GM04504 (cell line): ENCODE measurements around the gene CNRIP1.
"Not testable (repeated sequence)": the region's sequence is repeated elsewhere in the genome, so short reads cannot be mapped to it uniquely, and the experiment has no call there.

ENCODE experiments used
- DNase-seq: peaks from one replicate; pipeline ENCODE4 v3.0.0-alpha.2; 2012; ENCODE audit warnings: low read depth

Gene CNRIP1

DNA sequence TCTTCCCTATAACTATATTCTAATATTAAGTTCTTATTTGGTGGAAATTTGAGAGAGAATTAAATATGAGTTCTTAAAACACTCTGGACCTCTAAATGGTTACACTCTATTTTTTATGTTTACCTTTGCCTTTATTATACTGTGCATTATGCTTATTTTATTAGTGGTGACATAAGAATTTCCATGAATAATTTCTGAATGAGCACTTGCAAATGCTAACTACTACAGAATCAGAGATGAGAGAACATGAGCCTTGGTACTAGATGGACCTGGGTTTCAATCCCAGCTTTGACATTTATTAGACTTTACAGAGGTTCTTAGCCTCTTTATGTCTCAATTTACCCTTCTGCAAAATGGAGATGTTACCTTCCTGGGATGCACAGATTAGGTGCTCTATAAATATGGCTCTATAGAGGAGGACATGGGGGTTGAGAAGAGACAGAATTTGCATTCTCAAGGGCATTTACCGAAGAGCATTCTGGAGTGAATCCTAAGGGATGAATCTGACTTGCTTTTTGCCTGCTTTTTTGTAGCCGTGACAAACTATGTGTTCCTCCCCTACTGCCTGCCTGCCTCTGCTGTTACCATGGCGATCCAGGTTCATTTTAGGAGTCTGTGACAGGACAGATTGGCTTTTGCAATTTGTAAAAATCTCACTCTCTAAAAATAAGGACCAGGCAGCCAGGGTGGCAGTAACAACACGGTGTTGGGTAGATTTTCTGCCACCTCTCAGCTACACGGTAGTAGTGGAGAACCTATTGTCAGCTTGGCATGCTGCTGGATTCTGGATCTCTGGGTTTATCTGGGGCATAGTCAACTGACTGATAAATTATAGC, 20.7 kb upstream of the CNRIP1 start:
- no peak for DNase-seq

- DNase-seq = no peak
Observed at GRCh38 chr2:68336192-68336591, 16.4 kb upstream of the CNRIP1 start.

GRCh38 chr2:68333931-68334330, 14.2 kb upstream of the CNRIP1 start:
- DNase-seq = no peak

DNA sequence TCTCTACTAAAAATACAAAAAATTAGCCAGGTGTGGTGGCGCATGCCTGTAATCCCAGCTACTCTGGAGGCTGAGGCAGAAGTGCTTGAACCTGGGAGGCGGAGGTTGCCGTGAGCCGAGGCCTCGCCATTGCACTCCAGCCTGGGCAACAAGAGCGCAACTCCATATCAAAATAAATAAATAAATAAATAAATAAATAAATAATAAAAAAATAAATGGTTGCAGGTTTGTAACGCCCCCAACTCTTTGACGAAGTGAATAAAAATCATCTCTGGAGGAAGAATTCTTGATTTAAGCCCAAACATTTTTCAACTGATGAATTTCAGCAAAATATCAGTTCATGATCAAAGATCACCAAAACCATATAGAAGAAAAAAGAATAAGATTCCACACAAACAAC, 13.3 kb upstream of the CNRIP1 start:
- DNase-seq = no peak

DNA sequence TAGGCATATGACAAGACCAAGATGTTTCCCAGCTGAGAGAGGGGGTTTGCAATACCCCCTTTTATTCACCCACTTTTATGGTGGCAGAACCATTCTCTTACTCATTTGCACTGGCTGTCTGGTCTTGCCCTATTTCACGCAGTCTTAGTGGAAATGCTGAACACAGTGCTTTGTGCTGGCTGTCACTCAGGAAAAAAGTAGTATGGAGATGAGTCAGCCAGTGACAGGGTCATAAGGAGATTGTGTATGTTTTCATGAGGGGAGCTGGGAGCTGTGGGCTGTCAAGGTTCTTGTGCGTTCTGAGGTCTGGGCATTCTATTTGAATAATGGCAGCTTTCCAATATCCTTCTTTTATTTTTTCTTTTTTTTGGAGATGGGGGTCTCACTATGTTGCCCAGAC, 10.9 kb upstream of the CNRIP1 start:
- no peak for DNase-seq

DNA sequence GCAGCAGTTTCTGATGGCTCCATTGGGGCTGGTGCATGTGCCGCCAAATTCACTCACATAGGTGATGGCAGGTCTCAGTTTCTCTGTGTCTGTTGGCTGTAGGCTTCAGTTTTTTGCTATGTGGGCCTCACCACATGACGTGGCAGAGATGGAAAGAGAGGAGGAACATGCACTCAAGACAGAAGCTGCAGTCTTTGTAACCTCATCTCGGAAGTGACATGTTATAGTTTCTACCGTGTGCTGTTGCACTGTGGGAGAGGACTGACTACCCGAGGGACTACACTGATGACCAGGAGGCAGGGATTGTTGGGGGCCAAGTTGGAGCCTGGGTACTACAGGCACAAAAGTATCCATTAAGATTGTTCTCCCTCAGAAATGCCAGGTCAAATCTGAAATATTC, 9.2 kb upstream of the CNRIP1 start:
- DNase-seq = no peak

DNA sequence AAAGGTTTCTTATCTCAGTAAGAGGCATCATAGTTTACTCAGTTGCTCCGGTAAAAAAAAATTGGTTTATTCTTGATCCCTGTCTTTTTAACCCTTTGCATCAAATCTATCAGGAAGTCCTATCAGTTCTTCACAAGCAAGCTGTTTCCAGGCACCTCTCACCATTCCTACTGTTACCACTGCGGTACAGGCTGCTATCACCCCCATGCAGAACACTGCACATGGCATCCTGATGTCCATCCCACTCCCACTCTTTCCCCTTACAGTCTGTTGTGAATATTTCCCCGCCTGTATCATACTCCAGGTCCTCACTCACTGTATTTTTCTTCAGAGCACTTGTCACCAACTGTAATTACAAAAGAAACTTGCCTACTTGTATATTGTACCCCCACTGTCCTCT, 5.3 kb upstream of the CNRIP1 start:
- DNase-seq = no peak

DNA sequence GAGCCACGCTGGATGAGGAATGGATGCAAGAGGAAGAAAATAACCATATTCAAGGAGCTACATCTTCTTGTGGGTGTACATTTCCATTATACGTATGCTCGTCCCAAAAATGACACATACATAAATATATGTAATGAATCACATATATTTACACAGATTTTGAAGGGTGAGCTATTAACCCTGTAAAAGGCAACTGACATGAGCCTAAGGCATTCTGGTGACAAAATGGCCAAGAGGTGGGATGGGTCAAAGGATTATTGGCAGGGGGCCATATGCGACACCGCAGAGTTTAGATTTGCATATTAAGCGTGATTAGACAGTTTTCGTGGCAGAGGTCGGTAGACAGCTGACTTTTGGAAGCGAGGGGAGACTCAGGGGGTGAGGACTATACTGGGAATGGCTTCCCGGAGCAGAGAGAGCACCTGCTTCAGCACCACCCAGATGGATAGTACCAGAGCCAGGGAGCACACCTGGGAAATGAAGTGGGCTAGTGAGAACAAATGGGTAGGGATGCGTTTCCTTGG, 431 bp upstream of the CNRIP1 start:
- no peak for DNase-seq

GRCh38 chr2:68318914-68319397, 793 bp downstream of the CNRIP1 start:
- DNase-seq = no peak

GRCh38 chr2:68317971-68318913, 1.5 kb downstream of the CNRIP1 start:
- no peak for DNase-seq

- no peak for DNase-seq
Observed at GRCh38 chr2:68316111-68316510, 3.6 kb downstream of the CNRIP1 start.

GRCh38 chr2:68311033-68311432, 8.7 kb downstream of the CNRIP1 start:
- no peak for DNase-seq

DNA sequence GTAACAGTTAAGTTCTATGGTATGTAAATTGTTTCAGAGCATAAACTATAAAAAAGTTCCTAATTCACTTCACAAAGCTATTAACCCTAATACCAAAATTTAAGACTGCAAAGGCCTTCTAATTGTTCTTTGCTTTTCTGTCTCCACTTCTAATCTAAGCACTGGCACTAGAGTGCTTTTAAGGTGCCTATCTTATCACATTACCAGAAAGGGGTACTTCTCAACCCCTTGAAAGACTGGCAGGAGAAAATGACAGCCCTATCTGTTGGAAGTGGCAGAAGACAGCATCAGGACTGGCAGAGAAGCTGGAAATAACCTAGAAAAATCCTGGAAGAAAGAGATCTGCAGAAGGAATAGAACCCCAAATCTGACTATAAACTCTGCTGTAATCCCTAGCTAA, 10.3 kb downstream of the CNRIP1 start:
- no peak for DNase-seq

GRCh38 chr2:68303902-68304272, 15.9 kb downstream of the CNRIP1 start:
- not testable (repeated sequence) for DNase-seq

- DNase-seq = no peak
Observed at GRCh38 chr2:68303033-68303901, 16.5 kb downstream of the CNRIP1 start.

DNA sequence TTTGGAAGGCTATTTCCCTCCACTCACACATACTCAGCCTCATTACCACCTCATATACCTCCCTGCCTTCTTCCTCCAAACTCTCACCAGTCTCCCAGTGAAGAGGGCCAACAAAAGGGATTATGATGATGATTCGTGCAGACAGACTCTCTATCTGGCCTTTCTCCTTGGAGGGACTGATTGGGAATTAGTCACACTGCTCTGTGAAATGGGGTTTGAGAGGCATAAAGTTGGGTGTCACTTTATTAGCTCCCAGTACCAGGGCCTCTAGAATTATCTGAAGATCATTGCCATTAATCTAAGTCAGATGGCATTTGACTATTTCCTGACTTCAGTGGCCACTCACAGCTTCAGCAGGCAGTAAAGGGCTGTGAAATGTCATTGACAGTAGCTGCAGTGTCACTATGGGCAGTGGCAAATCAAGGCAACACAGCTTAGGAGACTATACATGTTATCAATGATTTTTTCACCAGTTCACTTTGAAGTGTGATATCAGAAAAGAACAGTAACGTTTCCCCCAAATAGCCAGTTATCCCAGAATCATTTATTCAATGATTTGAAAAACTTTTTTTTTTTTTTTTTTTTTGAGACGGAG, 17.4 kb downstream of the CNRIP1 start:
- no peak for DNase-seq

DNA sequence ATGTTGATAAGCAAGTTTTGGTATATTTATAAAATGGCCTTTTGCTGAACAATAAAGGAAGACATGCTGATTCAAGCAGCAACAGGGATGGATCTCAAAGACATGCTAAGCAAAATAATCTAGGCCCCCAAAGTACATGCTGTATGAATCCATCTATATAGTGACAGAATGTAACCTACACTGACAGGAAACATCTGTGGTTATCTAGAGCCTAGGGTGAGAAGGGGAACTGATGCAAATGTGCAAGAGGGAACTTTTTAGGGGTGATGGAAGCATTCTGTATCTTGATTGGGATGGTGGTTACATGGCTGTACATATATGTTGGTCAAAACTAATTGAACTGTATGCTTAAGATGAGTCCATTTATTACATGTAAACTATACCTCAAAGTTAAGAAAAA, 24.2 kb downstream of the CNRIP1 start:
- DNase-seq = no peak

DNA sequence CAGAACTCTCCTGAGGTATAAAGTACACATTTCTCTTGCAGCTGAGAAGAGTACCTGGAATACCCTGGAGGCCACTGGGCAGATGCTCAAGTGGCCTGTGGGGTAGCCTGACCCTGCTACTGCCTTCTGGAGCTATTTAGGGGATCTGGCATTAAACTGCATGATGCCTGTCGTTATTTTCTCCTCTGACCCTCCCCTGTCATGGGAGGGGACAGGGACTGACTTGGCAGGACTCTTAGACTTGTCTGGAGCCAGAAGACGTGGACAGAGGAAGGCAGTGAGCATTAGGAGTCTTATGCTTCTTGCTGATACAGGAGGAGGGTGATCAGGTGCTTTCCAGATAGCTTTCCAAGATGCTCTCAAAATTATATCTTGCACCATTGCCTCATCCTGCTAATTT, 24.8 kb downstream of the CNRIP1 start:
- no peak for DNase-seq

- no peak for DNase-seq
Observed at GRCh38 chr2:68294187-68294586, 25.6 kb downstream of the CNRIP1 start.

GRCh38 chr2:68293755-68294154, 26.0 kb downstream of the CNRIP1 start:
- no peak for DNase-seq

- DNase-seq = no peak
Observed at GRCh38 chr2:68293024-68293423, 26.7 kb downstream of the CNRIP1 start.
